ENCODE data around the gene ACVR1B. TPM values are rescaled to one million over a fixed set of nuclear protein-coding genes. Genes with fewer than 3 reads are reported as not detected.
A peak's percentile ranks its signal among the peaks of the same experiment; 100 is the strongest.

Gene ACVR1B
- total and polyA plus RNA-seq, 9 of the 15 experiments (the other 6 are each of a cell fraction or from before 2014, with no cell fraction given) = 0.97 to 15.1 (median 6.8) TPM

GRCh38 chr12:51917746-51918453, 33.6 kb upstream of the ACVR1B start (continued):
- TF ChIP-seq CHD7 (IDR thresholded peaks at IDR 0.05; ENCODE audit: low read depth, low read length) (no peak), MEF2A (IDR thresholded peaks at IDR 0.05; ENCODE audit: control insufficient read depth, low read depth, low read length) (no peak), TAF15 (IDR thresholded peaks at IDR 0.05; ENCODE audit: low read depth, low read length) (no peak), TBL1XR1 (IDR thresholded peaks at IDR 0.05; ENCODE audit: low read length in 2 of 2) (peak in 1 of 2 experiments; percentile 58; a peak in 1 of 4 replicates), SMC3 (conservative IDR thresholded peaks at IDR 0.05; ENCODE audit: insufficient read depth, low read depth, low read length) (no peak), CTCF (IDR thresholded peaks at IDR 0.05 in 2 of 3, conservative IDR thresholded peaks at IDR 0.05 in 1 of 3; ENCODE audit: insufficient read depth in 2 of 3, low read depth in 1 of 3, low read length in 3 of 3) (no peak), SP1 (CRISPR knock-in tag; IDR thresholded peaks at IDR 0.05) (no peak), SMARCA4 (IDR thresholded peaks at IDR 0.05) (peak; percentile 68; the same call in 1 of the 2 replicates), ZBTB5 (IDR thresholded peaks at IDR 0.05) (no peak), FOXK1 (CRISPR knock-in tag; IDR thresholded peaks at IDR 0.05; ENCODE audit: borderline replicate concordance) (0 out of 2 replicates have a peak, but pooled peaks have one; percentile 30), SRSF1 (IDR thresholded peaks at IDR 0.05; ENCODE audit: low read depth, low read length) (no peak), MTA3 (IDR thresholded peaks at IDR 0.05; ENCODE audit: borderline replicate concordance) (peak; percentile 71; the same call in 1 of the 2 replicates)
